Mesenchymal stem cell (in vitro differentiated cells and primary cell): Measurements from ENCODE around the gene KLF13.

ENCODE experiments used
- DNase-seq: peaks from one replicate; pipeline ENCODE4 v3.0.0-alpha.2; 2013
- H2AFZ ChIP-seq: one replicate; pipeline ENCODE4 v1.6.1; 2013; ENCODE audit warnings: low read depth, mild to moderate bottlenecking, control low read depth, inconsistent platforms, low read length, moderate library complexity
- H2AK5ac ChIP-seq: 2 replicates; pipeline ENCODE4 v1.6.1; 2013; ENCODE audit warnings: low read length, moderate library complexity, mild to moderate bottlenecking, inconsistent platforms; ENCODE audit not compliant: severe bottlenecking
- H2BK120ac ChIP-seq: one replicate; pipeline ENCODE4 v1.6.1; 2013; ENCODE audit warnings: low read depth, mild to moderate bottlenecking, inconsistent platforms, low read length, moderate library complexity
- H2BK12ac ChIP-seq, 2 experiments: one replicate each; pipeline ENCODE4 v1.6.1; 2013; ENCODE audit warnings: inconsistent platforms in 2 of 2, low read length in 2 of 2, mild to moderate bottlenecking in 2 of 2, moderate library complexity in 2 of 2, control low read depth in 1 of 2
- H2BK15ac ChIP-seq: one replicate; pipeline ENCODE4 v1.6.1; 2013; ENCODE audit warnings: mild to moderate bottlenecking, low read depth, inconsistent platforms; ENCODE audit not compliant: poor library complexity, severe bottlenecking
- H2BK5ac ChIP-seq: 2 replicates; pipeline ENCODE4 v1.6.1; 2013; ENCODE audit warnings: low read depth, mild to moderate bottlenecking, low read length, control low read depth, inconsistent platforms; ENCODE audit not compliant: poor library complexity, severe bottlenecking
- H3K14ac ChIP-seq, 2 experiments: one replicate each; pipeline ENCODE4 v1.6.1; 2013; ENCODE audit warnings: inconsistent platforms in 2 of 2, low read length in 2 of 2, control low read depth in 1 of 2, mild to moderate bottlenecking in 1 of 2, moderate library complexity in 1 of 2
- H3K18ac ChIP-seq, 2 experiments: one replicate each; pipeline ENCODE4 v1.6.1; 2013; ENCODE audit warnings: inconsistent platforms in 2 of 2, low read length in 2 of 2, control low read depth in 1 of 2, low read depth in 1 of 2, mild to moderate bottlenecking in 1 of 2
- H3K23ac ChIP-seq, 2 experiments: one replicate each; pipeline ENCODE4 v1.6.1; 2013; ENCODE audit warnings: inconsistent platforms in 2 of 2, low read length in 2 of 2, mild to moderate bottlenecking in 2 of 2, moderate library complexity in 2 of 2, control low read depth in 1 of 2
- H3K27ac ChIP-seq: 2 replicates; pipeline ENCODE4 v1.5.1; 2013; ENCODE audit warnings: mild to moderate bottlenecking, moderate library complexity, low read length, control low read depth, inconsistent platforms; ENCODE audit not compliant: poor library complexity, severe bottlenecking
- H3K27me3 ChIP-seq, 2 experiments: 2 replicates each; pipeline versions ENCODE4 v1.6.1 to v1.7.0; 2013; ENCODE audit warnings: low read length in 2 of 2, mild to moderate bottlenecking in 2 of 2, moderate library complexity in 2 of 2, control low read depth in 1 of 2, inconsistent platforms in 1 of 2; ENCODE audit not compliant: control insufficient read depth in 1 of 2, insufficient read depth in 1 of 2
- H3K36me3 ChIP-seq, 2 experiments: 2 replicates each; pipeline versions ENCODE4 v1.6.1 to v1.7.0; 2013; ENCODE audit warnings: low read length in 2 of 2, control low read depth in 1 of 2, inconsistent platforms in 1 of 2, low read depth in 1 of 2, mild to moderate bottlenecking in 1 of 2; ENCODE audit not compliant: insufficient read depth in 2 of 2, control insufficient read depth in 1 of 2
- H3K4ac ChIP-seq, 2 experiments: one replicate each; pipeline ENCODE4 v1.6.1; 2013; ENCODE audit warnings: inconsistent platforms in 2 of 2, low read length in 2 of 2, mild to moderate bottlenecking in 2 of 2, moderate library complexity in 2 of 2, control low read depth in 1 of 2, low read depth in 1 of 2
- H3K4me1 ChIP-seq: 2 replicates; pipeline ENCODE4 v1.6.1; 2013; ENCODE audit warnings: low read depth, low read length, control low read depth; ENCODE audit not compliant: control insufficient read depth, insufficient read depth
- H3K4me2 ChIP-seq: 2 replicates; pipeline ENCODE4 v1.6.1; 2013; ENCODE audit warnings: low read length, mild to moderate bottlenecking, inconsistent platforms; ENCODE audit not compliant: poor library complexity, severe bottlenecking
- H3K4me3 ChIP-seq, 2 experiments: 2 replicates each; pipeline versions ENCODE4 v1.5.1 to v1.7.0; 2013; ENCODE audit warnings: low read length in 2 of 2, mild to moderate bottlenecking in 2 of 2, control low read depth in 1 of 2, low read depth in 1 of 2; ENCODE audit not compliant: insufficient read depth in 1 of 2
- H3K79me1 ChIP-seq: replicated peaks from 2 replicates; pipeline ENCODE4 v1.6.1; 2013; ENCODE audit warnings: mild to moderate bottlenecking, control low read depth, low read length, inconsistent platforms; ENCODE audit not compliant: poor library complexity, severe bottlenecking
- H3K9ac ChIP-seq: 2 replicates; pipeline ENCODE4 v1.7.0; 2013; ENCODE audit warnings: mild to moderate bottlenecking, low read length, moderate library complexity
- H3K9me3 ChIP-seq: 2 replicates; pipeline ENCODE4 v1.7.0; 2013; ENCODE audit warnings: mild to moderate bottlenecking, low read length; ENCODE audit not compliant: control insufficient read depth
- H4K8ac ChIP-seq: one replicate; pipeline ENCODE4 v1.6.1; 2013; ENCODE audit warnings: inconsistent platforms, mild to moderate bottlenecking, low read length, moderate library complexity
- H4K91ac ChIP-seq: one replicate; pipeline ENCODE4 v1.6.1; 2013; ENCODE audit warnings: mild to moderate bottlenecking, low read length, inconsistent platforms
- WGBS: methylation state at CpG from one replicate; pipeline ENCODE4 v1.1.7; 2013; ENCODE audit warnings: mixed read lengths; 5-methylcytosine and 5-hydroxymethylcytosine counted together

Gene KLF13

DNA sequence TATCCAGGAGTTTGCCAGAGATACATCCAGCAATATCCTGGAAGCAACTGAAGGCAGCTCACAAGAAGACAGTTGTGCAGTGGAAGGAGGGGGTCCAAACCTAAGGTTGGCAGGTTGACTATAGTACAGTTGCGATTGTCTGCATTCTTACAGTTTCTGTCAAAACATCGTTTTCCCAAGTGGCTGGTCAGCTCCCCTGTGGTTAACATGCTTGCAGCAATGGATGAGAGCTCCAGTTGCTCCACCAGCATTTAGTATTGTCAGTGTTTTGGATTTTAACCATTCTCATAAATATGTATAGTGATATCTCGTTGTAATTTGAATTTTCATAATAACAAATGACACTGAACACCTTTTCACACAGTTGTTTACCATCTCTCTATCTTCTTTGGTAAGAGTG is 31.5 kb downstream of the KLF13 start:
- H3K9me3 ChIP-seq = no peaks in the 10 kb centered on the region
- no peak overlapping the region for H3K14ac ChIP-seq
- H2BK5ac ChIP-seq = no peak overlapping the region
- H3K9ac ChIP-seq = no peak overlapping the region
- H4K91ac ChIP-seq = no peak overlapping the region
- H3K36me3 ChIP-seq = peaks cover 5 to 15% of the 10 kb centered on the region in 2 experiments
- H2BK15ac ChIP-seq = no peak overlapping the region
- no peaks in the 10 kb centered on the region for H3K27me3 ChIP-seq
- H2AFZ ChIP-seq = no peak overlapping the region
- no peak overlapping the region for H3K4ac ChIP-seq
- H3K23ac ChIP-seq = no peak overlapping the region
- H4K8ac ChIP-seq = no peak overlapping the region
- no peak for DNase-seq
- no peak overlapping the region for H3K4me3 ChIP-seq
- peaks cover 21% of the 10 kb centered on the region for H3K4me1 ChIP-seq
- H2AK5ac ChIP-seq = no peak overlapping the region
- H2BK120ac ChIP-seq = no peak overlapping the region
- H3K4me2 ChIP-seq = no peak overlapping the region
- H3K18ac ChIP-seq = no peak overlapping the region
- no peak overlapping the region for H3K27ac ChIP-seq
- peaks cover 40% of the 10 kb centered on the region for H3K79me1 ChIP-seq
- no peak overlapping the region for H2BK12ac ChIP-seq
- WGBS = 85% methylated on average over 2 of the region's 3 CpGs

DNA sequence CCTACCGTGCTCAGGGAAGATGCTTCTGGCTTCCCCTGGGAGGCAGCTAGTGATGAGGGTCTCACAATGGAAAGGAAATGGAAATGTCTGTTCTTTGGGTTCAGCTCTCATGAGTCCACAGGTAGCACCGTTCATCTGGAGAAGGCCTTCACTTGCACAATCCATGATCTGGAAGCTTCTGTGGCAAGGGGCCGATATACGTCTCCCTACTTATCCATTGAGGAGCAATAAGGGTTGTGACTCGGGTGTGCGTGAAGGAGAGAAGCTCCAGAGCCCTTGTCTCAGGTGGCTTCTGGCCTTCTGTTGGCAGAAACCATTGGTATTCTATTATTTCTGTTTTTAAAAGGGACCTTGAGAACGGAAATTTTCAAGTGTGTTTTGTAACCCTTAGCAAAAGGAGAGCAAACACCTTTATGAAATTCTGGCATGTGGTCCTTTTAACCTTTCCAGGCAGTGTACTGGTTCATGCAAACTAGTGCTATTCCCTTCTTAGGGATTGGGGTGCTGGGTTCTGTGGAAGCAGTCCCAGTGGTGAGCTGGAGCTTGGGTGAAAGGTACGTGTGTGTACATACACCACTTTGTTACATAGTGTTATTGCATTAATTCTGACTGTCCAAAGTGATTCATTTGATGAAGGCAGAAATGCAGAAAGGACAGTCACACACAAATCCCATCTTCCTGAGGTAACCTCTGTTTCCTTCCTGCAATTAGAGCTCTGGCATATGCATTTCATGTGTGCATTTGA is 32.5 kb downstream of the KLF13 start:
- H3K9ac ChIP-seq = no peak overlapping the region
- H3K27me3 ChIP-seq = no peaks in the 10 kb centered on the region
- H3K9me3 ChIP-seq = no peaks in the 10 kb centered on the region
- no peak overlapping the region for H4K8ac ChIP-seq
- H3K4me1 ChIP-seq = peaks cover 12% of the 10 kb centered on the region
- H4K91ac ChIP-seq = no peak overlapping the region
- WGBS = 96% methylated on average over 7 of the region's 8 CpGs
- H2AK5ac ChIP-seq = no peak overlapping the region
- no peak overlapping the region for H3K23ac ChIP-seq
- no peak overlapping the region for H3K4me3 ChIP-seq
- H3K14ac ChIP-seq = no peak overlapping the region
- no peak overlapping the region for H3K4ac ChIP-seq
- no peak overlapping the region for H2BK120ac ChIP-seq
- no peak overlapping the region for H3K18ac ChIP-seq
- H3K4me2 ChIP-seq = no peak overlapping the region
- H2BK5ac ChIP-seq = no peak overlapping the region
- no peak overlapping the region for H2BK12ac ChIP-seq
- no peak overlapping the region for H2AFZ ChIP-seq
- H2BK15ac ChIP-seq = no peak overlapping the region
- DNase-seq = no peak
- H3K36me3 ChIP-seq = peaks cover 5 to 15% of the 10 kb centered on the region in 2 experiments
- no peak overlapping the region for H3K27ac ChIP-seq
- peaks cover 35% of the 10 kb centered on the region for H3K79me1 ChIP-seq

DNA sequence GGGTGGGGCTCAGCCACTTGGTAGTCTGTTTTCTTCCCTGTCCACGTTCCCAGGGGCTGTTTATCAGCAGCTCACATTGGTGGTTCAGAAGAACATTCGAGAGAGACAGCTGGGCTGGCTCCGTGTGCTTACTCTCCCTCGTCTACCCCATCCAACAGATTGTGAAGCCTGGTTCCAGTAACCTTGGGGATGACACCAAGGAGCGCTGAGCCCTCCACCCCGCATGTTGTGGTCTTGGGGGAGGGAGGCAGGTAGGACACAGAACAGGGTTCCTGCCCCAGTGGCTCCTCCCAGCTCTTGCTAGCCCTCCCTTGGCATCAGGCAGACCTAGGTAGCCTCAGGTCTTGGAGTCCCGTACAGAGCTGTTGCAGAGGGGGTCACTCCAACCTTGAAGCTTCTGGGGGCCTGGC is 33.1 kb downstream of the KLF13 start:
- no peak overlapping the region for H2BK12ac ChIP-seq
- peaks cover 5 to 13% of the 10 kb centered on the region in 2 experiments for H3K36me3 ChIP-seq
- no peaks in the 10 kb centered on the region for H3K27me3 ChIP-seq
- no peak overlapping the region for H2BK5ac ChIP-seq
- H4K8ac ChIP-seq = no peak overlapping the region
- DNase-seq = no peak
- H3K4me3 ChIP-seq = no peak overlapping the region
- H2BK15ac ChIP-seq = no peak overlapping the region
- H4K91ac ChIP-seq = no peak overlapping the region
- H3K4me1 ChIP-seq = peaks cover 14% of the 10 kb centered on the region
- no peak overlapping the region for H3K18ac ChIP-seq
- no peak overlapping the region for H3K27ac ChIP-seq
- H3K4me2 ChIP-seq = no peak overlapping the region
- H2AFZ ChIP-seq = no peak overlapping the region
- H3K14ac ChIP-seq = no peak overlapping the region
- no peak overlapping the region for H2BK120ac ChIP-seq
- H3K9me3 ChIP-seq = no peaks in the 10 kb centered on the region
- peak overlapping the region in 1 of 2 experiments; percentile 25 for H3K4ac ChIP-seq
- WGBS = 70% methylated on average over 4 of the region's 7 CpGs
- H2AK5ac ChIP-seq = no peak overlapping the region
- peak overlapping the region in 1 of 2 experiments; percentile 46 for H3K23ac ChIP-seq
- H3K79me1 ChIP-seq = peaks cover 36% of the 10 kb centered on the region
- no peak overlapping the region for H3K9ac ChIP-seq

DNA sequence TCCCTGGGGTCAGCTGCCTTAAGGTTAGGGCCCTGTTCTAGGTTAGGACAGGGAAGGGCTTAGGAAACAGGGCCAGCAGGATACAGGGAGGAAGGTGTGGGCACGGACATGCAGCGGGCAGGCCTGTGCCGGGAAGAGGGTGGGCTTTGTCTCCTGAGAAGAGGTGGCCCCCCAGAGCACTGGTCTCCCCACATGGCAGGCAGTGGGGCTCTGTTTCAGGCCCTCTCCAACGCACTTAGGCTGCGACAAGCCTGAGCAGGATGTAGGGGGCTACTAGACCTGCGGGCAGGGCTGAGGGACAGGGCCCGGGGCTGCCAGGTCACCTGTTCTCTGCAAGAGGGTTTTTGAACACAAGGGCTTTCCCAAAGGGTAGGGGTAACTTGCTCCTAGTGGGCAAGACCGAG is 33.5 kb downstream of the KLF13 start:
- H3K9ac ChIP-seq = no peak overlapping the region

More for the DNA sequence above, 33.5 kb downstream of the KLF13 start:
- Histone ChIP-seq H3K23ac (no peak overlapping the region), H2BK120ac (peak overlapping the region; percentile 11), H3K4me2 (no peak overlapping the region), H3K36me3 (peaks cover 5 to 8% of the 10 kb centered on the region in 2 experiments), H4K91ac (peak overlapping the region; percentile 71), H3K4me1 (peaks cover 16% of the 10 kb centered on the region), H2BK15ac (no peak overlapping the region), H3K9me3 (no peaks in the 10 kb centered on the region), H3K27me3 (no peaks in the 10 kb centered on the region), H3K27ac (no peak overlapping the region), H2AFZ (no peak overlapping the region), H2AK5ac (no peak overlapping the region), H3K18ac (peak overlapping the region in 1 of 2 experiments; percentile 13), H3K14ac (peak overlapping the region in 1 of 2 experiments; percentile 53), H3K4me3 (no peak overlapping the region), H3K79me1 (peaks cover 40% of the 10 kb centered on the region), H3K4ac (no peak overlapping the region), H4K8ac (no peak overlapping the region), H2BK5ac (no peak overlapping the region), H2BK12ac (peak overlapping the region in 1 of 2 experiments; percentile 46)
- 96% methylated on average over 8 of the region's 8 CpGs for WGBS
- no peak for DNase-seq
